ENCODE data around the gene PRKN. TPM values are rescaled to one million over a fixed set of nuclear protein-coding genes. Genes with fewer than 3 reads are reported as not detected.

The PRKN gene
- total and polyA plus RNA-seq, 9 of the 15 experiments (the other 6 are each of a cell fraction or from before 2014, with no cell fraction given): 0.03 to 0.96 (median 0.15) TPM; not detected in 2

GRCh38 chr6:161373905-161374451 lies 1353.6 kb downstream of the PRKN start (continued):
- TF ChIP-seq, protein P1, sequence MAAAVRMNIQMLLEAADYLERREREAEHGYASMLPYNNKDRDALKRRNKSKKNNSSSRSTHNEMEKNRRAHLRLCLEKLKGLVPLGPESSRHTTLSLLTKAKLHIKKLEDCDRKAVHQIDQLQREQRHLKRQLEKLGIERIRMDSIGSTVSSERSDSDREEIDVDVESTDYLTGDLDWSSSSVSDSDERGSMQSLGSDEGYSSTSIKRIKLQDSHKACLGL (CRISPR knock-in tag; IDR thresholded peaks at IDR 0.05; ENCODE audit: borderline replicate concordance, poor library complexity, severe bottlenecking): no peak
- no peak for TF ChIP-seq ZNF766 (CRISPR knock-in tag; conservative IDR thresholded peaks at IDR 0.05)

DNA sequence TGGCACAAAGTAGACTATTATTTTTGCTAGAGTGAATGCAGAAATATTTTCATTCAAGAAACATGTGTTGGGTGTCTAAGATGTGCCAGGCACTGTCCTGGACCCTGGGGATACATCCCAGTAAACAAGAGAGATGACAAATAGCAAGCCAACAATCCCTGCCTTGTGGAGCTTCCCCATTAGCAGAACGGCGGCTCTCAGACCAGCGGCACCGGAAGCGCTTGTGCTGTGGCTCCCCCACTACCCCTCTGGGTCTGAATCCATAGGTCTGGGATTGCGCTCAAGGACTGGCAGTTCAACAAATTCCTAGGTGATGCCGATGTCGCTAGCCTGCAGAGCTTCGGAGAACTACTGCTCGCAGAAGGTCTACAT lies 1355.2 kb downstream of the PRKN start:
- H3K27me3 ChIP-seq (ENCODE audit: control insufficient read depth in 2 of 2, insufficient read depth in 2 of 2, low read length in 2 of 2): peaks cover 3 to 14% of the 10 kb centered on the region in 2 experiments; a peak in 3 of 5 replicates
- H3K27ac ChIP-seq (ENCODE audit: extremely low read depth, low read depth, low read length): no peak overlapping the region
- ChIA-PET CTCF (ENCODE audit: low intra/inter-chr PET ratio) (interaction anchor here (0.7 to 2.4 kb wide), 3 partner anchors 220 to 639 kb away, joined by 4 to 16 read pairs (median 6); no protein-coding TSS in a partner anchor), POLR2A (interaction anchor here (1.6 kb wide), 1 partner anchor 271 kb away, joined by 6 read pairs; no protein-coding TSS in a partner anchor)
- H3K4me1 ChIP-seq (replicated peaks in 1 of 2; ENCODE audit: control insufficient read depth in 2 of 2, insufficient read depth in 2 of 2, low read length in 2 of 2): peaks cover 14 to 16% of the 10 kb centered on the region in 2 experiments; a peak in 4 of 5 replicates
- intact Hi-C loops (cut with micrococcal nuclease) (loop anchor here (2.0 to 5.0 kb wide), 4 partner anchors 100 to 442 kb away; partner anchors contain the start of gene AGPAT4), in situ Hi-C loops (cut with MboI) (loop anchor here (5.0 to 10.0 kb wide), 2 partner anchors 640 to 858 kb away; no protein-coding TSS in a partner anchor)
- no peaks in the 10 kb centered on the region for H3K79me2 ChIP-seq (ENCODE audit: control insufficient read depth, insufficient read depth, low read length)
- no peak overlapping the region for H3K9ac ChIP-seq (ENCODE audit: insufficient read depth in 1 of 2, low read depth in 2 of 2, low read length in 2 of 2)
- DNase-seq (ENCODE audit: extremely low read depth in 1 of 4, low spot score in 3 of 4): no peak
- WGBS (ENCODE audit: insufficient coverage, low coverage, missing lambda C conversion rate): 56% methylated on average over 10 of the region's 10 CpGs
- FAIRE-seq: no peak
- no peaks in the 10 kb centered on the region for H3K36me3 ChIP-seq (ENCODE audit: control insufficient read depth, insufficient read depth, low read length)
- 0 out of 2 replicates have a peak, but pooled peaks cover 2% of the 10 kb centered on the region for H4K20me1 ChIP-seq (replicated peaks; ENCODE audit: control insufficient read depth, insufficient read depth, low read length)
- no TSS peak for BruUV-seq (replicated peaks)
- no peaks in the 10 kb centered on the region for H3K9me1 ChIP-seq (ENCODE audit: control insufficient read depth, insufficient read depth, low read length)
- H3K4me2 ChIP-seq (ENCODE audit: insufficient read depth, low read length): no peak overlapping the region
- H3K4me3 ChIP-seq: no peak overlapping the region
- TF ChIP-seq, protein P2, sequence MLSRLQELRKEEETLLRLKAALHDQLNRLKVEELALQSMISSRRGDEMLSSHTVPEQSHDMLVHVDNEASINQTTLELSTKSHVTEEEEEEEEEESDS (CRISPR knock-in tag; IDR thresholded peaks at IDR 0.05): no peak
- no peak for TF ChIP-seq FOXK2 (conservative IDR thresholded peaks at IDR 0.05 in 1 of 2, IDR thresholded peaks at IDR 0.05 in 1 of 2; ENCODE audit: low read depth in 2 of 2)
- no peak for TF ChIP-seq TAF7 (tag; IDR thresholded peaks at IDR 0.05)
- no peak for TF ChIP-seq SP1 (CRISPR knock-in tag; IDR thresholded peaks at IDR 0.05)
- TF ChIP-seq, protein P3, sequence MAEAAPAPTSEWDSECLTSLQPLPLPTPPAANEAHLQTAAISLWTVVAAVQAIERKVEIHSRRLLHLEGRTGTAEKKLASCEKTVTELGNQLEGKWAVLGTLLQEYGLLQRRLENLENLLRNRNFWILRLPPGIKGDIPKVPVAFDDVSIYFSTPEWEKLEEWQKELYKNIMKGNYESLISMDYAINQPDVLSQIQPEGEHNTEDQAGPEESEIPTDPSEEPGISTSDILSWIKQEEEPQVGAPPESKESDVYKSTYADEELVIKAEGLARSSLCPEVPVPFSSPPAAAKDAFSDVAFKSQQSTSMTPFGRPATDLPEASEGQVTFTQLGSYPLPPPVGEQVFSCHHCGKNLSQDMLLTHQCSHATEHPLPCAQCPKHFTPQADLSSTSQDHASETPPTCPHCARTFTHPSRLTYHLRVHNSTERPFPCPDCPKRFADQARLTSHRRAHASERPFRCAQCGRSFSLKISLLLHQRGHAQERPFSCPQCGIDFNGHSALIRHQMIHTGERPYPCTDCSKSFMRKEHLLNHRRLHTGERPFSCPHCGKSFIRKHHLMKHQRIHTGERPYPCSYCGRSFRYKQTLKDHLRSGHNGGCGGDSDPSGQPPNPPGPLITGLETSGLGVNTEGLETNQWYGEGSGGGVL (CRISPR knock-in tag; IDR thresholded peaks at IDR 0.05): no peak
- no peak for TF ChIP-seq ZNF347 (CRISPR knock-in tag; IDR thresholded peaks at IDR 0.05; ENCODE audit: low read depth)
- no peak for TF ChIP-seq ARHGAP35 (IDR thresholded peaks at IDR 0.05; ENCODE audit: partially characterized antibody)
- TF ChIP-seq NONO (IDR thresholded peaks at IDR 0.05; ENCODE audit: low read depth in 2 of 2, low read length in 1 of 2): no peak
- no peak for TF ChIP-seq MCM7 (IDR thresholded peaks at IDR 0.05)
- TF ChIP-seq SRSF9 (IDR thresholded peaks at IDR 0.05; ENCODE audit: borderline replicate concordance, low read depth, low read length): no peak
- no peak for TF ChIP-seq RBM17 (IDR thresholded peaks at IDR 0.05; ENCODE audit: borderline replicate concordance, low read depth, low read length)
- no peaks in the 10 kb centered on the region for H3K9me3 ChIP-seq (replicated peaks; ENCODE audit: control insufficient read depth, insufficient read depth, low read depth, low read length)
- H2AFZ ChIP-seq (ENCODE audit: low read depth, low read length): no peak overlapping the region
- no peak for ATAC-seq
